Activated CD4-positive, alpha-beta T cell treated with anti-CD3 and anti-CD28 coated beads, Interleukin-2, amount 50 U/mL, for 24 hours (primary cell): ENCODE data around the gene CC2D2A.
A peak's percentile ranks its signal among the peaks of the same experiment; 100 is the strongest.

ENCODE experiments used
- DNase-seq, 2 donors: peaks; one replicate each; pipeline ENCODE4 v3.0.0-alpha.2; 2020; ENCODE audit warnings: low read depth in 1 of 2, low spot score in 1 of 2

CC2D2A gene

DNA sequence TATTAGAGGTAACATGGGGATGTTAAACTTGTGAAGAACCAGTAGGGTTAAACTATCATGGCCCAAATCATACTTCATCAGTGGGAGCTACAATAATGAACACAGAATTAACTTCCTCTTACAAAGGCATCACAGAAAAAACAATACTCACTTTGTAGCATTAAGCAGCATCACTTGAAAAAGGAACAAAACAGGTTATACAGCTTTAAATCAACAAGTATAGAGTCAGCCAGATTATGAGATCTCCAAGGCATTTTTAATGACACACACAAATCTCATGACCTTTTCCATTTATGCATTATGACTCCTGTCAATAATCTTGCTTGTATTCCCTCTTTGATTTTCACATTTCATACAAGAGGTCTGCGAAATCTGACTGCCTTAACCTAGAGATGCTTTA lies 167.1 kb downstream of the CC2D2A start:
- no peak for DNase-seq

DNA sequence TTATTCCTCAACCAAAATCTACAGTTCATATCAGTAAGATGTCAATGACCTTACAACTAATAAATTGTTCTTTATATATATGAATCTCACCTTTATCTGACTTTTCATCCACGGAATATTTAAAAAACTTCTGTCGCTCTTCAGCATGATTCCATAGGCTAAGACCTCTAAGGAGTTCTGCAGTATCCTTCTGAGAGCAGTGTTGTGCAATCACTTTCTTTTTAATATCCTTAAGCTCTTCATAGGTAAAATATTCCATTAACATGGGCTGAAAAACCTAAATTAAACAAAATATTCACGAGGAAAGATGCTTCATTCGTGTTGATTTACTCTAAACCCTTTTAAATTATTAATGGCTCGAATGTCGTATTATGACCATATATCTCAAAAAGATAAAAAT lies 168.7 kb downstream of the CC2D2A start:
- DNase-seq: no peak

DNA sequence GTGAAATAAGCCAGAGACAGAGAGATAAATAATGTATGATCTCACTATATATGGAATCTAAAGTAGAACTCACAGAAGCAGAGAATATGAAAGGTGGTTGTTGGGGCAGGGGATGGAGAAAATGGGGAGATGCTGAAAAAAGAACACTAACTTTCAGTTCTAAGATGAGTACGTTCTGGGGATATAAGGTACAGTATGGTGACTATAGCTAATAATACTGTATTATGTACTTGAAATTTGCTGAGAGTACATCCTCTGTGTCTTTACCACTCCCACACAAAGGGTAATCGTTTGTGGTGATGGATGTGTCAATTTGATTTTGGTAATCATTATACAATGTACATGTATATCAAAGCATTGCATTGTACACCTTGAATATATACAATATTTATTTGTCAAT lies 178.9 kb downstream of the CC2D2A start:
- no peak for DNase-seq

DNA sequence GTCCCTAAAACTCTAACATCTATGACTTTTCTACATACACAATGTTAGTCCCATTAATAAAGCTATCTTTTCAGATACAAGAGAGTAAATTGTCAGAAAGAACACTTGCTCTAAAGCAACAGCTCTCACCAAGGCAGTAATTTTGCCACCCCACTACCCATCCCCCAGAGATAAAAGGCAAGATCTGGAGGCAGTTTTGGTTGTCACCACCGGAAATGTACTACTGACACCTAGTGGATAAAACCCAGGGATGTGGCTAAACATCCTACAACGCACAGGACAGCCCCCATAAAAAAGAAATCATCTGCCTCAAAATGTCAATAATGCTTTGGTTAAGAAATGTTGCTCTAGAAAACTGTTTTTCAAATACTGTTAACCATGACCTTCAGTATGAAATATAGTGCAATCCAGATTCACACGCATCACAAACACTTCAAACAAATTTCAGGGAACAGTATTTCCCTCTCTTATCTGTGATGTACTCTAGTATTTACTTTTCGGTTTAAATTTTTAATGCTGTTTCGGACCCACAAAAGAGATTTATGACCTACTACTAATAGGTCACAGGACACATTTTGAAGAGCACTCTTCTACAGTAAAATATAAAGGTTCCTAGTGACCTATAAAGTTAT lies 180.3 kb downstream of the CC2D2A start:
- DNase-seq: peak in 1 of 2 donors; percentile 58
